K562 (cell line): ENCODE measurements around the gene CEMIP. TPM values are rescaled to one million over a fixed set of nuclear protein-coding genes. Genes with fewer than 3 reads are reported as not detected.

Experiments used
- ATAC-seq: fragments of 200-7000 bp; cut with Tn5 transposase; 3 replicates; pipeline ENCODE4 v1.9.1; 2020; ENCODE audit warnings: moderate library complexity
- BruUV-seq: library from RNA; stranded (reverse); fragments of 400-500 nt; replicated peaks from 2 replicates; lab custom pipeline; 2021; lab: Mats Ljungman, UMichigan
- CTCF ChIA-PET: fragments of 300-600 bp; formaldehyde crosslinking; extraction: SDS; loops from one replicate; lab custom pipeline; 2021; ENCODE audit warnings: low intra/inter-chr PET ratio; lab: Yijun Ruan, JAX
- POLR2A ChIA-PET: fragments of 300-600, 350-650 bp; sonication (Branson Sonifier 250); formaldehyde crosslinking; extraction: SDS; loops from one replicate; lab custom pipeline; 2021; ENCODE audit warnings: antibody characterized with exemption, inconsistent platforms; lab: Yijun Ruan, JAX
- DNase-seq, 4 experiments: peaks; one replicate each; pipeline versions ENCODE4 v3.0.0 to v3.0.0-alpha.2; 2011 to 2018; ENCODE audit warnings: low spot score in 3 of 4, mixed read lengths in 3 of 4; ENCODE audit errors: extremely low read depth in 1 of 4
- FAIRE-seq: peaks from 2 replicates; lab custom pipeline; 2011; peaks lifted over from hg19 to GRCh38; lab: Jason Lieb, UNC
- H2AFZ ChIP-seq: 2 replicates; pipeline ENCODE4 v1.6.0; 2011; ENCODE audit warnings: low read depth, low read length, control low read depth, inconsistent platforms
- H3K27ac ChIP-seq: fragments of 200-600 bp; 3 replicates; pipeline ENCODE4 v1.8.0; 2011; ENCODE audit warnings: low read depth, mild to moderate bottlenecking, control low read depth, inconsistent platforms, low read length, moderate library complexity, mixed read lengths; ENCODE audit errors: extremely low read depth
- H3K27me3 ChIP-seq, 2 experiments: fragments of 300-600 bp in 1 of 2; 2 replicates in 1 of 2; 3 replicates in 1 of 2; pipeline versions ENCODE4 v1.6.0 to v1.8.0; 2011; ENCODE audit warnings: inconsistent platforms in 2 of 2, low read length in 2 of 2, mild to moderate bottlenecking in 1 of 2, mixed read lengths in 1 of 2, moderate library complexity in 1 of 2; ENCODE audit not compliant: control insufficient read depth in 2 of 2, insufficient read depth in 2 of 2
- H3K36me3 ChIP-seq: fragments of 300-600 bp; 3 replicates; pipeline ENCODE4 v1.8.0; 2011; ENCODE audit warnings: mild to moderate bottlenecking, low read length, inconsistent platforms; ENCODE audit not compliant: control insufficient read depth, insufficient read depth
- H3K4me1 ChIP-seq, 2 experiments: fragments of 200-600 bp in 1 of 2; replicated peaks in 1 of 2; 2 replicates in 1 of 2; 3 replicates in 1 of 2; pipeline versions ENCODE4 v1.5.1 to v1.8.0; 2011; ENCODE audit warnings: inconsistent platforms in 2 of 2, low read length in 2 of 2, mild to moderate bottlenecking in 1 of 2, mixed read lengths in 1 of 2, moderate library complexity in 1 of 2; ENCODE audit not compliant: control insufficient read depth in 2 of 2, insufficient read depth in 2 of 2
- H3K4me2 ChIP-seq: 2 replicates; pipeline ENCODE4 v1.6.1; 2011; ENCODE audit warnings: low read length, control low read depth, inconsistent platforms, mixed read lengths; ENCODE audit not compliant: insufficient read depth
- H3K4me3 ChIP-seq: fragments of 200-600 bp; sonication (generic), shearing (Covaris generic); 2 replicates; pipeline ENCODE4 v1.5.1; 2016; ENCODE audit warnings: control low read depth, inconsistent platforms
- H3K79me2 ChIP-seq: fragments of 200-600 bp; 3 replicates; pipeline ENCODE4 v1.8.0; 2011; ENCODE audit warnings: low read length, inconsistent platforms; ENCODE audit not compliant: control insufficient read depth, insufficient read depth
- H3K9ac ChIP-seq, 2 experiments: 2 replicates each; pipeline versions ENCODE4 v1.6.0 to v1.6.1; 2011; ENCODE audit warnings: low read depth in 2 of 2, low read length in 2 of 2, control low read depth in 1 of 2, inconsistent platforms in 1 of 2, mild to moderate bottlenecking in 1 of 2, mixed read lengths in 1 of 2; ENCODE audit not compliant: insufficient read depth in 1 of 2
- H3K9me1 ChIP-seq: one replicate; pipeline ENCODE4 v1.6.0; 2011; ENCODE audit warnings: inconsistent platforms, mild to moderate bottlenecking, low read length, moderate library complexity; ENCODE audit not compliant: control insufficient read depth, insufficient read depth
- H3K9me3 ChIP-seq: replicated peaks from 2 replicates; pipeline ENCODE4 v1.5.1; 2011; ENCODE audit warnings: low read depth, low read length, inconsistent platforms; ENCODE audit not compliant: control insufficient read depth, insufficient read depth
- H4K20me1 ChIP-seq: replicated peaks from 2 replicates; pipeline ENCODE4 v1.6.1; 2011; ENCODE audit warnings: low read length, inconsistent platforms, mixed read lengths; ENCODE audit not compliant: control insufficient read depth, insufficient read depth
- FOS ChIP-seq: IDR thresholded peaks from 3 replicates; pipeline ENCODE4 v1.6.1; 2011; ENCODE audit not compliant: insufficient read length; ENCODE audit errors: extremely low read depth
- GATA2 ChIP-seq: sonication (generic); formaldehyde crosslinking; IDR thresholded peaks from 2 replicates; pipeline ENCODE4 v1.4.0; 2020; ENCODE audit warnings: mild to moderate bottlenecking, missing genetic modification reagents
- MTA2 ChIP-seq: fragments of 450-650 bp; IDR thresholded peaks from 2 replicates; pipeline ENCODE4 v1.6.1; 2016; ENCODE audit warnings: low read depth
- NFYB ChIP-seq: IDR thresholded peaks from 2 replicates; pipeline ENCODE4 v1.6.1; 2011; ENCODE audit warnings: mild to moderate bottlenecking, moderate library complexity; ENCODE audit not compliant: insufficient read length; ENCODE audit errors: extremely low read depth
- POLR3A ChIP-seq: IDR thresholded peaks from 2 replicates; pipeline ENCODE4 v1.6.1; 2011; ENCODE audit warnings: borderline replicate concordance, mild to moderate bottlenecking, moderate library complexity; ENCODE audit not compliant: insufficient read length, insufficient read depth; ENCODE audit errors: extremely low read depth
- RBM25 ChIP-seq: fragments of 200-400 bp; formaldehyde crosslinking; IDR thresholded peaks from 2 replicates; pipeline ENCODE4 v1.6.1; 2018; ENCODE audit warnings: low read length, low read depth, moderate library complexity; ENCODE audit not compliant: severe bottlenecking
- SIN3B ChIP-seq: fragments of 450-650 bp; IDR thresholded peaks from 2 replicates; pipeline ENCODE4 v1.6.1; 2017; ENCODE audit warnings: low read depth, mild to moderate bottlenecking, moderate library complexity
- SP2 ChIP-seq: IDR thresholded peaks from 2 replicates; pipeline ENCODE4 v1.6.1; 2011; ENCODE audit warnings: mild to moderate bottlenecking, low read depth, low read length, moderate library complexity; ENCODE audit not compliant: poor library complexity, severe bottlenecking; ENCODE audit errors: extremely low read depth
- ZNF316 ChIP-seq: fragments of 450-650 bp; IDR thresholded peaks from 2 replicates; pipeline ENCODE4 v1.6.1; 2016
- ZNF445 ChIP-seq: fragments of 250-450 bp; sonication (Bioruptor Pico); IDR thresholded peaks from 2 replicates; pipeline ENCODE4 v1.4.0; 2020; ENCODE audit warnings: low read depth, mild to moderate bottlenecking, moderate library complexity
- WGBS: fragments of 100-300 bp; shearing (Covaris generic); methylation state at CpG from one replicate; pipeline ENCODE4 v1.1.6; 2016; ENCODE audit warnings: low coverage, mixed read lengths; ENCODE audit not compliant: insufficient coverage; ENCODE audit errors: missing lambda C conversion rate; 5-methylcytosine and 5-hydroxymethylcytosine counted together
- in situ Hi-C: fragments of 300-500 bp; cut with MboI; formaldehyde crosslinking; loops from 4 replicates; pipeline ENCODE4 v1.15.0; 2018; ENCODE audit warnings: inconsistent platforms, mixed read lengths
- intact Hi-C: fragments of 100-400 bp; cut with micrococcal nuclease; formaldehyde crosslinking; loops from 2 replicates; pipeline ENCODE4 v1.14.2; 2022
- polyA plus RNA-seq, 8 experiments: library from polyadenylated mRNA; depleted of rRNA in 4 of 8; stranded (reverse) in 5 of 8; unstranded in 3 of 8; fragments of >200 nt; fragmentation: Nextera tagmentation in 2 of 8; fragmentation: Illumina TruSeq in 1 of 8; extraction: Ambion mirVana in 2 of 8; extraction: Trizol in 1 of 8; gene quantifications; 2 replicates each; pipeline versions ENCODE4 v1.2.1 to v1.2.3, GENCODE V29; 2011 to 2014; ENCODE audit warnings: inconsistent platforms in 1 of 8, missing spikeins in 1 of 8
- total RNA-seq, 7 experiments: library from RNA; depleted of rRNA in 6 of 7; stranded (reverse); fragments of >200 nt in 6 of 7; fragmentation: Illumina TruSeq in 2 of 7; extraction: Trizol in 2 of 7; gene quantifications; 2 replicates each; pipeline versions ENCODE4 v1.2.1 to v1.2.3, GENCODE V29; 2011 to 2021; ENCODE audit warnings: low replicate concordance in 1 of 7

CEMIP gene
- total and polyA plus RNA-seq, 9 of the 15 experiments (the other 6 are each of a cell fraction or from before 2014, with no cell fraction given) = 0.33 TPM; not detected in 8

- DNase-seq (no peak), ATAC-seq (peak; percentile 45; the same call in 1 of the 3 replicates), FAIRE-seq (no peak)
- Histone ChIP-seq H3K79me2 (no peaks in the 10 kb centered on the region), H3K9me1 (no peaks in the 10 kb centered on the region), H3K27me3 (peaks cover 8 to 44% of the 10 kb centered on the region in 2 experiments; a peak in 4 of 5 replicates), H3K4me3 (no peak overlapping the region), H3K27ac (no peak overlapping the region)
- CTCF ChIA-PET = no interaction called here
- in situ Hi-C loops = no loop called here
- intact Hi-C loops = no loop called here
- under 1% methylated on average over 20 of the region's 22 CpGs for WGBS
- no TSS peak for BruUV-seq
- TF ChIP-seq SIN3B (no peak), GATA2 (no peak), ZNF316 (peak; percentile 28; the same call in 1 of the 2 replicates)
- TF ChIP-seq, all 486 proteins: peak for 1
- no peaks in the 10 kb centered on the region; the same call in 1 of the 2 replicates for H4K20me1 ChIP-seq
- POLR2A ChIA-PET = no interaction called here
- no peak overlapping the region for H3K4me2 ChIP-seq
- H3K4me1 ChIP-seq = no peaks in the 10 kb centered on the region; a peak in 1 of 5 replicates
- H3K36me3 ChIP-seq = no peaks in the 10 kb centered on the region
- no peak overlapping the region for H2AFZ ChIP-seq
- no peak overlapping the region for H3K9ac ChIP-seq
- H3K9me3 ChIP-seq = no peaks in the 10 kb centered on the region
Observed at GRCh38 chr15:80840182-80841130, 61.3 kb downstream of the CEMIP start.

DNA sequence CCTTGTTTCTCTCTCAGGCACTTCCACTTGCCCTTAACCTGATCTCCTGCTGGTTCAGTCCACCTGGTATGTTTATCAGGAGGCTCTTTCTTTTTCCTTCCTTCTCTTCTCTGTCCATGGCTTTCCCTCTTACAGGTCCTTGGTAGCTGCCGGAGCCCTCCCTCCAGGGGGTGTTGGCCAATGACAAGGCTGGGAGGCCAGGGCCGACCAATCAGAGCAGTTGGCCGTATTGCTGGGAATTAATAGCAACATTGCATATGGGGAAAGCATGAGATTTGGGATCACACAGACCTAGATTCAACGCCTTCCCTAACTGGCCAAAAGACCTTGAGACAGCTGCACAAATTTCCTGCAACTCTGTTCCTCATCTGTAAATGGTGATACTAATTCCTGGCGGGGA is 62.4 kb downstream of the CEMIP start:
- Histone ChIP-seq H3K9me3 (no peaks in the 10 kb centered on the region), H3K4me2 (no peak overlapping the region), H3K9ac (no peak overlapping the region), H3K27me3 (peaks cover 6 to 53% of the 10 kb centered on the region in 2 experiments; a peak in 4 of 5 replicates), H3K4me1 (no peaks in the 10 kb centered on the region; a peak in 1 of 5 replicates), H3K36me3 (no peaks in the 10 kb centered on the region), H3K79me2 (no peaks in the 10 kb centered on the region), H3K9me1 (no peaks in the 10 kb centered on the region), H3K27ac (no peak overlapping the region), H2AFZ (no peak overlapping the region), H4K20me1 (no peaks in the 10 kb centered on the region; the same call in 1 of the 2 replicates), H3K4me3 (no peak overlapping the region)
- intact Hi-C loops = no loop called here
- in situ Hi-C loops = no loop called here
- ChIA-PET POLR2A (no interaction called here), CTCF (no interaction called here)
- TF ChIP-seq MTA2 = no peak
- TF ChIP-seq ZNF445 (CRISPR knock-in tag) = no peak
- TF ChIP-seq NFYB = peak; percentile 82
- TF ChIP-seq FOS = peak; percentile 73
- TF ChIP-seq SP2 = peak; percentile 14
- TF ChIP-seq RBM25 = peak; percentile 27
- TF ChIP-seq POLR3A = no peak
- no peak for FAIRE-seq
- peak in 3 of 4 experiments; percentile 71 to 74 (median 73) for DNase-seq
- WGBS = 0% methylated on average over 4 of the region's 5 CpGs
- peak; percentile 81 for ATAC-seq
- BruUV-seq = no TSS peak
